C1 segment of cervical spinal cord (tissue), 14 donors: ENCODE data around the gene ITGAE.
A peak's percentile ranks its signal among the peaks of the same experiment; 100 is the strongest.

Source experiments
- DNase-seq, 14 donors: peaks; one replicate each; lab custom pipeline; 2025; lab: John Stamatoyannopoulos, UW

The ITGAE gene

DNA sequence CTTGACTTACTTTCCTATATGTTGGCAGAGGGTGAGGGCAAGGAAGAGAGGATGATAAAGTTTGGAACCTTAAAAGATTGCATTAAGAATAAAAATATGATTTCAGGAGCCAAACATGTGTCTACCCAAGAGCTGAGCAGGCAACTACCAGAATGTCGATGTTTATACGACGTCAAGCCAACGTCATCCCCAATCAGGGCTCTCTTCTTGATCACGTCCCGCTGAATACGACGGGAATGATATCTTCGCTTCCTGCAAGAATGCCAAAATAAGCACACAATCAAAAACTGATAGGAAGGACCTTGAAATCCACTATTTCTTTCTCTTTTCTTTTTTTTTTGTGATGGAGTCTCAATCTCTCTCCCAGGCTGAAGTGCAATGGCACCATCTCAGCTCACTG lies 20.1 kb upstream of the ITGAE start:
- no peak for DNase-seq

DNA sequence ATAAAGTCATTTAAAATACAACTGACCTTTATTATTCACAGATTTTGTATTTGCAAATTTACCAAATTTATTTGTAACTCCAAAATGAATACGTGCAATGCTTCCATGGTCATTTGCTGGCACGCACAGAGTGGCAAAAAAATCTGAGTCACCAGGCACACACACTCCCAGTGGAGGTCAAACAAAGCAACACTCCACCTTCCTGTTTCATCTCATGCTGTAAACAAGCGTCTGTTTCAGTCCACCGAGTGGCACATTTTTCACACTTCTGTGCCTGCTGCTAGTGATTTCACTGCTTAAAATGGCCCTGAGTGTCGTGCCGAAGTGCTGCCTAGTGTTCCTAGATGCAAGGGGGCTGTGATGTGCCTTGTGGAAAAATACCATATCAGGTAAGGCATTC lies 17.8 kb upstream of the ITGAE start:
- peak in 2 of 14 donors; percentile 16 to 20 for DNase-seq

DNA sequence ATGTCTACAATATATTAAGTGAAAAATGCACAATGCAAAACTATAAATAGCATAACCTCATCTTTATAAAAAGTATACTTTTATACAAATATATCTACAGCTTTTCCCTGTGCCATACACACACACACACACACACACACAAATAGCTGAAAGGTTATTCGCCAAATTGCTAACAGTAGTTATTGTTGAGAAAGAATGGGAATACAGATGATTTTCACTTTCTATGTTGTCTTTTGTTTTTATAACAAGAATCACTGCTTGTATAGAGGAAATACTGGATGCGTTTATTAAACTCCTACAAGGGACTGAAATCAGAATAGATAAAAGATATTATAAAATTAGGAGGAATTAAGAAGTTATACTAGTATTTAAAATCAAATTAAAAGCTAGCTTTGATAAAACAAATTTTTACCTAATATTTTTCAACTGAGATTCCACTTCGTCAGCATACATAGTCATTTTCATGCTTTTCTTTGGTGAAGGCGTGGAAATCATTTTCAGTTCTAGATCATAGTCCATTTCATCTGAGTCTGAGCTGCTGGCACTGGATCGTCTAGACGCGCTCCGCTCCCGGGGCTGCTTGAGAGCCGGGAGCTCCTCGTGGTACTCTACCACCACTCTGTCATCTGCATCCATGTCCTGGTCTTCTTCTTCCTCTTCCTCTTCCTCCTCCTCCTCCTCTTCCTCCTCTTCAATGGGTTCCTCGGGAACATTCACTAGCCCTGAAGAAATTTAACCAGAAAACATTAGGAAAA lies 17.0 kb upstream of the ITGAE start:
- peak in 2 of 14 donors; percentile 8 to 12 for DNase-seq

DNA sequence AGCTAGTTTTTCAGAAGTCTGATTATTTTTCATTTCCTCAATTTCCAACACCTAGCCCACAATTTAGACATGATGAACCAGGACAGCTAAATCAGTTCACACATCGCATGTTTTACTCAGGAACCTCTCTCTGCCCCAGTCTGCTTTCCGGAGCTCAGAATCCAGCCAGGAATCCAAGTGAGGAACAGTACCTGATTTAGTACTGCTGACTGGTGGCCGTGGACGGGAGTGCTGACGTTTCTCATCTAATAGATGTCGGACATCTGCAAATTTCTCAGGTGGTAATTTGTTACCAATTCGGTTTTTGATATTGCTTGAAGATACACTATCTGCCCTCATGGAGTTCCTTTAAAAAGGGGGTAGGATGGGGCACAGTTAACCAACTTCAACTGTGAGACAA lies 14.9 kb upstream of the ITGAE start:
- no peak for DNase-seq

DNA sequence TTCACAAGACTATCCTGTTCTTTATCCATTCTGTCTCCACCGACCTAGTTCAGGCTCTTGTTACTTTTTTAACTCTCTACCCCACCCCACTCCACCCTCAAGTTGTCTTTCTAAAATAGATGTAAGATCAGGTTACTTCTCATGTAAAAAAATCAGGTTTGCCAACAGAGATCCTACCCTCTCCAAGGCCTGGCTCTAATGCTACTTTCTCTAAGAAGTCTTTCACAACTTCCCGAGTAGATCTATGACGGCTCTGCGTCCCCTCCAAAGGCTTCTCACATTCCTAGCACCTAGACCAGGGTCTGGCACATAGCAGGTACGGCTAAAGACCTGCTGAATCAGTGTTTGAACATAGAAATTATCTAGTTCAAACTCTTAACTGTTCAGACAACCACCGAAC lies 14.1 kb upstream of the ITGAE start:
- DNase-seq, result no peak

DNA sequence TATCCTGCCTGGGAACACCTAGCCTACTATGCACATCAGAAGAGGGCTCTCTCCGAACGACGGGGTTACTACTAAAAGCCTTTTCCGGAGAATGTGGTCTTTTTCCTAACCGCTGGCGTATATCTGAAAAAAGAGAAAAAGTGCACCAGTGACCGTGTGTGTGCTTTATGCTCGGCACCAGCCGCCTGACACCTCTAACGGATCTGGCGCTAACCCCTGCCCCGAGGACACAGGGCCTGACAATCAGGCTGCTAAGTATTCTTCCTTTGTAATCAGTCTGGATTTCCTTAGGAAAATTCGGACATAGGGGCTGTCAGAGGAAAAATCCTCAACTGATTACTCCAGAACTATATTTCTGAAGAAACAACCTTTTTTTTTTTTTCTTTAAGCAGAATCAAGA lies 13.4 kb upstream of the ITGAE start:
- DNase-seq, result no peak

DNA sequence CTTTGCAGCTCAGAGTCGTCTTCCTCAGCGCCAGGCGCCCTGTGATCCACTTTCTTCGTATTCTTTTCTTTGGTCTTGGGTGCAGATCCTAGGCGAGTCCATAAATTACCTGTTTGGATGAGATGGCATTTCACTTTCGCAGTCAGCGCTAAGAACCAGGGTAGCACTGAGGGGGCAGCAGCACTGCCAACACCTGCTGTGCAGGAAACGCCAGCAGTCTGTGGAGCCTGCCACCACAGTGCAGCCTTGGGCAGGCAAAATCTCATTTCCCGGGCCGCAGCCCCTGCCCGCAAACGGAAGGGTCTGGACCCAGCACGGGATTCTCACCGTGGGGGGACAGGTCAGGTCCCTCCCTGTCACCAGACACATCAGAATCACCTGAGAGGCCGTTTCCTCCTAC lies 12.2 kb upstream of the ITGAE start:
- no peak for DNase-seq

DNA sequence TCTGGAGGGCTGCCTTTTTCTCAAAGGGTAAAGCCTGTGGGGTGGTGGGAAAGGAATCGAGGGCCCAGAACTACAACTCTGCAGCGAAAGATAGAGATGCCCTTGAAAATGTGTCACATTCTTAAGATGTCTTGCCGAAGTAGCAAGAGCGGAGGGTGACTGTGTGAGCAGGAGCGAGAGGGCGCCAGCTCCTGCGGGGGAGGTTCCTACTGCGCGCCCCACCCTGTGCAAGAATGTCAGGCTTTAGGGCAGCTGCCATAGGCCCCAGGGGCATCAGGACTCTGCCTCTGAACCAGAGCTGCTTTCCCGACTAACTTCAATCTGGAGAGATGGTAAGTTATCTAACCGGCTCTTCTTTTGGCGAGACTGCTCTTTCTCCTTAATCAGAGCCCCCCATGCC lies 11.8 kb upstream of the ITGAE start:
- DNase-seq, result no peak

DNA sequence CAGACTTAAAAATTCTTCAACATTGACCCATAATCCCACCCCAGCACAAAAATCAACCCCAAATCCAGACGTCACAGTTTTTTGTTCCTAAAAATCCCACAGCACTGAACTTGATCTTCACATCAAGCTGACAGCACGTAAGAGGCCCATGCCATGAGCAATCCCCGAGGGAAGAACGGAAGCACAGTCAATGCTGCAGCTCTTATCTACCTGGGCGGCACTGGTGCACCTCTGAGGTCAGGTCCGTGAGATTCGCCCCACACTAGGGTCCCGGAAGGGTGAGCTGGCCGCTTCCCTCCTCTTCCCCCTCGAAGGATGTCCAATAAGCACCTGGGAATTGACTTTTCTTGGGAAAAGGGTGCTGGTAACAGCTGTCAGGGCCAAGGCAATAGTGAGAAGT lies 11.3 kb upstream of the ITGAE start:
- no peak for DNase-seq

DNA sequence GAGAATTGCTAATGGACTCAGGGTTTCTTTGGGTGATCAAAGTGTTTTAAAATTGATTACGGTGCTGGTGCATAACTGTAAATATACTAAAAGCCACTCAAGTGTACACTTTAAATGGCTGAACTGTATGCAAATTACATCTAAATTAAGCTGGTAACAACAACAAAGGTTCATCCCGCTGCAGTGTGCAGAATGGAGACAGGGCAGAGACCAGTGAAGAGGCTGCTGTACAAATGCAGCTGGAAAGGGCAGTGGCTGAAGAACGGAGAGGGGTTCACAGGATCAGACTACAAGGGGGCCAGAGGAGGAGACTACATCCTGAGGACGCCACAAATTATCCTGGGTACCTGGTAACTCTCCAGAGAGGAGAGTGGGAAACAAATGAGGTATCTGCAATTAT lies 9.0 kb upstream of the ITGAE start:
- no peak for DNase-seq

DNA sequence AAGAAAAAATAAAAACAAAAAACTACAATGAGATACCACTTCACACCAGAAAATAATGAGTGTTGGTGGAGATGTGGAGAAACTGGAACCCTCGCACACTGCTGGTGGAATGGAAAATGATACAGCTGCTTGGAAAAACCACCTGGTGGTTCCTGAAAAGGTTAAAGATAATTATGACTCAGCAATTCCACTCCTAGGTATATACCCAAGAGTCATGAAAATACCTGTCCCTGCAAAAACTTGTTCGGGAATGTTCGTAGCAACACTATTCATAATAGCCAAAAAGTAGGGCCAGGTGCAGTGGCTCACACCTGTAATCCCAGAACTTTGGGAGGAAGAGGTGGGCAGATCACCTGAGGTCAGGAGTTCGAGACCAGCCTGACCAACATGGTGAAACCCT lies 8.1 kb upstream of the ITGAE start:
- DNase-seq, result no peak

DNA sequence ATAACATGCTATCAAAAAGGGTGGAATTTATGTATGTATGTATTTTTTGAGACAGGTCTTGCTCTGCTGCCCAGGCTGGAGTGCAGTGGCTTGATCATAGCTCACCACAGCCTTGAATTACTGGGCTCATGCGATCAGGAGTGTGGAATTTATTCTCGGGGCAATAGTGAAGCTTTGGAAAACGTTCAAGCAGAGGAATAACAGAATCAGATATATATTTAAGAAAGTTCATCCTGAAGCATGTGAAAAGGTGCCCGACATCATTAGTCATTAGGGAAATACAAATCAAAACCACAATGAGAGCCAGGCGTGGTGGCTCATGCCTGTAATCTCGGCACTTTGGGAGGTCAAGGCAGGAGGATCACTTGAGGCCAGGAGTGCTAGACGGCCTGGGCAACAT lies 7.7 kb upstream of the ITGAE start:
- no peak for DNase-seq

DNA sequence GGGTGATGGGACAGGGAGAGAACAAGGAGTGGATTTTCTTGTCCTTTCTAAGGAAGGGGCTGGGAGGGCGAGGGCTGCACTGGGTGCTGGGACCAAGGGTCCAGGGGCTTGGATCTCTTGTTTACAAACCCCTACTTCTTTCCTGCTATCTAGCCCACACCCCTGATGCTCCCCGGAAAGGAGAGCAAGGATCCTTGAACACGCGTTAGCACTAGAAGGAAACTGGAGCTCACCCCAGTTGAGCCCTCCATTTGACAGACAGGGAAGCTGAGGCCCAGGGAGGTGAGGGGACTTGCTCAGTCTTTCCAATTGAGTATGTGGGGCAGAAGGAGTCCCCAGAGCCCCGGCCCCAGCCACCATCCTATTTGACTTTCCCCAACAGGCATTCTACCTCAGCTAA lies 4.6 kb upstream of the ITGAE start:
- DNase-seq, result no peak

DNA sequence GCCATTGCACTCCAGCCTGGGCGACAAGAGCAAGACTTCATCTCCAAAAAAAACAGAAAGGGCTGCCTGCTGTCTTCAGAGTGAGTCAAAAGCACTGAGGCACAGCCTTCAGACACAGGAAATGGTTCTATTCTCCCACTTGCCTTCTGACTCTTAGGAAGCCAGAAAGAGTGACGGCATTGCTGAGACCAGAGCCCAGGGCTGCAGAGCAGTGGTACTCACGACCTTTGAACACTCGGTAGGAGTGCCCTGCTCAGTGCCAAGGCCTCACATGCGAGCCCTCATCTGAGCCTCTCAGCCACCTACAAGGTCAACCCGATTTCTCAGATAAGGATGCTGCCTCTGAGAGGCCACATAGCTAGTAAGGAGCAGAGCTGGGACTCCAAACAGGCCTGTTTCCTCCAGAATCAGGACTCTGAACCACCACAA lies 3.5 kb upstream of the ITGAE start:
- DNase-seq, result no peak

DNA sequence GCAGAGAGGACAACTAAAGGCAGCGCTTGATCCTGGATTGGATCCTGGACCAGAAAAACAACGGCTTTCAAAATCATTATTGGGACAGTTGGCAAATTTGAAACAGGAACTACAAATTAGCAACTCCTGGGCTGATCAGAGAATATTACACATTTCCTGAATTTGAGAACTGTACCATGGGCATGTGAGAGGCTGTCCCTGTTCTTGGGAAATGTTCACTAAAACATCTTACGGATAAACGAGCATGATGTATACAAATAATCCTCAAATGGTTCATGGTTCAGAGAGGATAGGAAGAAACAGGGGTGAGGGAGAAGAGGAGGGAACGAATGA lies 2.3 kb upstream of the ITGAE start:
- no peak for DNase-seq

DNA sequence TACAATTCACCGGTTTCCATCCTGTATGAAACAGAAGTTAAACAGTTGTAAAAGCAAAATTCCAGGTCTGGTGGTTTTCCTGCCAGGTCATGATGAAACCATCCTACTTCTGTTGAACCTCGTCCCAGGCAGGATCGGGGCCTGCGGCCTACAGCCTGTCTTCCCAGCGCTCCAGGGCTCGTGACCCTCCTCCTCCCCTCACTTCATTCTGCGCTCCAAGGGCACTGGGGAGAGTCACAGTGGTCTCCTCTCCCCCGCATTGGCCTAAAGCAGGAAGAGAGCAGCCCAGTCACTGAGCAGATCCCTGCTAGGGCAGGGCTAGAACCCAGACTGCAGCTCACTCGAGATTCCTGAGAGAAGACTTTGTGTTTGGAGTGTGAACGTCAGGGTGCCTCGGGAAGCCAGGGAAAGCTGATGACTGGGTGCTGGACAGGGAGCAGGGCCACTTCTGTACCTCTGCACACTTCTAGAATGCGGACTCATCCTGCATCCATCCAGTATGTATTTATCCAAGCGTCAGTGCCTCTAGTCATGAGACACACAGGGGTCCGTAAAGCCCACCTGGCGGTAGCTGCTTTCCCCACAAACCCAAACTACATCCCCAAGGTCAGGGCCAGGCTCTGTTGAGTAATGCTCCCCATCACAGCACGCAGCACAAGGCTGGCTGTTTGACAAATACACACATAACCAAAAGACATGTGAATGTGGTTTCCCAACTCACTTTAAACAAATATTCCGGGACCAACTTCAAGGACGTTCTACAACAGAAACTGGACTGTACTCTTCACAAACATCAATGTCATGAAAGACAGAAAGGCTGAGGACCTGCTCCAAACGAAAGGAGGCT lies 1.7 kb upstream of the ITGAE start:
- DNase-seq, result no peak

DNA sequence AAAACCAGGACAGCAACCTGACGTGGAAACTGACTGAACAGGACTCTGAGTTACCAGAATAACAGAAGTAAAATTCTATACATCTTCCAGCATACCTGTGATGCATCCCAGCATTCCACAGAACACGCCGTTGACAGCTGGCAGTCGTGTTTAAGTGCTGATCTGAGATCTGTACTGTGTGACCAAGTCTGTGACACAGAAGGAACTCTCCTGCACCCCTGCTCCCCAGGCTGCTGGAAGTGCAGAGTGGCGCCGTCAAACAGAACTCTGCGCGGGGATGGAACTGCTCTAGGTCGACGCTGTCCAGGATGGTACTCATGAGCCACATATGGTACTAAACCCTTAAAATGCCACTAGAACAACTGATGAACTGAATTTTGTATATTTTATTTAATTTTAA lies 804 bp upstream of the ITGAE start:
- DNase-seq, result no peak

DNA sequence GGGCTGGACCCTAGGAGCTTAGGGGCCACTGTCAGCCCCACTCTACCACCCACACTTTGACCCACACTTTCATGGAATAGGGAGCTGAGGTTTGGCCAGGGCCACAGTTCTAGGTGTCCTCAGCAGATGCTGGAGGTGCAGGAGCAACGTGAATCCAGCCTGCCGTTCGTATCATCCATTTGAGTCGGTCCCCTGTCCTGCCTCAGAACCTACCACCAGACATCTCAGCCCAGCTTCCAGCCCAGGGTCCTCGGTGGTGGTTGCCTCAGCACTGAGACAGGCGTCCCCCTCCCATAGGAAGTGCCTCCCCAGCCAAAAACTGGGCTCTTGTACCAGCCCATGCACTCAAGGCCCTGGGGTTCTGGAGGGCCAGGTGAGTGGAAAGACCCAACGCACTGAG lies 359 bp upstream of the ITGAE start:
- no peak for DNase-seq

DNA sequence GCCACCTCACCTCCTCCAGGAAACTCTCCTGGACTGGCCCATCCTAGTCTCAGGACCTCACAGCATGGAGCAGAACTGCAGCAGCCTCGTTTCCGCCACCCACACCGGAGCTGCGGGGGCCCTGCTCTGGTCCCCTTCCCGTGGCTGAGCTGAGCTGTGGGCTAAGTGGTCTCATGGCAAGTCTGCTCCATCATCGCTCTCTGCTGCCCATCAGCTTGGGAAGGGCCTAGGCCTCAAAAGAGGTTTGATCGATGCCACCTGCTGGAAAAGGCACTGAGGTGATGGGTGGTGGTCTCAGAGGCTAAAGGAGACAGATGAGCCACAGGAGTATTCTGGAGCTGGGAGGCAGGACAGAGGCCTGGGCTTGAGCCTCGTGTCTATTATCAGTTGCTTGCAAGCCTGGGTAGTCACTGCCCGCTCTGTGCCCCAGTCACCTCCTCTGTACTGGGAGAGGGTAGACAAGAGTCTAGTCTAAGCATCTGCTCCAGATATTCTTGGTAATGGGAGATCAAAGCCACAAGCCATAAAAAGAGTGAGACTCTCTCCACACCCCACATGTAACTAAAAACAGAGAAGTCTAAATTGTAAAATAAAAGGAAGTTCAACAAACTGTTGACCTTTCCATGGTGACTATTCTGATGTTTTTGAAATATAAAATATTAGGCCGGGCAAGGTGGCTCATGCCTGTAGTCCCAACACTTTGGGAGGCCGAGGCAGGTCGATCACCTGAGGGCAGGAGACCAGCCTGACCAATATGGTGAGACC lies 1.6 kb downstream of the ITGAE start:
- no peak for DNase-seq

DNA sequence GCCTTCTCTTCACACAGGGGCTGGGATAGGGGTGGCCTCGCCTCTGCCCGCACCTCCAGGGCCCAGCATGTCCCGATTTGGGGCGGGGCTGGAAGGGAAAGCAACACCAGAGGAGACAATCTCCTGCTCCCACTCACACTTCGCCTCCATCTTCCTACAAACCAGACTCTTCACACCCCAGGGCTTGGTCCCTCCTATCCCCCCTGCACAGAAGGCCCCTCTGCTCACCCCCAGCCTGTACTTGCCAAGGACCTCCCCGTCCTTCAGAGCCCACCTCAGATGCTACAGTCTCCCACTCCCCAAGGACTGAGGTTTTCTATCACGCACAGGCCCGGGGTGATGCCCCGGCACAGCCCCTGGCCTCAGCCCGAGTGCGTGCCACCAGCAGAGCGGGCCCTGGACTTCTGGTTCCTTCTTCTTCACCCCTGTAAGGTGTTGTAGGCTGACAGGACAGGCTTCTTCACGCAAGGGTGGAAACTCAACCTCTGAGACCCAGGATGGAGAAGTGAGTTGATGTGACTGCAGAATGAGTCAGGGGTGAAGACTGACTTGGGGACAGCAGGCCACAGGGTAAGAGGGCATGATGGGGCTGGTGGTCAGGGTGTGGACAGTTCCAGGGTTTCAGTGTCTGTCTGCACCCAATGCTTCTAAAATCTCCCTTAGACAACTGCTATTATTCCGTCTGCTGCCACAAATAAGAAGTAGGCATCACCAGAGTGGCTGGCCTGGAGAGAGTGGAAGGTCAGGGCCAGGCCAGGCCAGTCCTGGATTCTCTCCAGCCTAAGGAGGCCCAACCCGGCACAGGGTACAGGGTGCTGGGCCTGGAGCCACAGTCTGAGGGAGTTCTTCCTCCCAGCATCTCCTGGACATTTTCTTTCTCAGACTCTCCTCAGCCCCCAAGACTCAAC lies 2.5 kb downstream of the ITGAE start:
- DNase-seq, result no peak

DNA sequence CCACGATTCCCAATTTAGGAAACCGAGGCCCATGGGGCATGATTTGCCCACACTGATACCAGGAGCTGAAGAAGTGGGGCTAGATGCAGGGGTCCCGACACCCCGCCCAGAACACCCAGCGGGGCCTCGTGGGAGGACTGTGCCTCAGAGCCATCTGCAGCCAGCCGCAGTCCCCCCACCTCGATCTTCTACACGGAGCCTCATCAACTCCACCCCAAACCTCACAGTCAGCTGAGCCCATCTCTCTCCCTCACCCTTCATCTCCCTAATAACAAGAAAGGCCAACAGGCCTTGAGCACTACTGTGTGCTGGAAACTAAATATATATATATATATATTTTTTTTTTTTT lies 4.2 kb downstream of the ITGAE start:
- DNase-seq, result no peak
